GM12891 (cell line): ENCODE data around the gene CGNL1.

Source experiments
- PAX5 ChIP-seq: IDR thresholded peaks from 2 replicates; pipeline ENCODE4 v1.6.1; 2011; ENCODE audit warnings: low read length, moderate library complexity, mild to moderate bottlenecking; ENCODE audit not compliant: insufficient read depth, severe bottlenecking
- POLR2A ChIP-seq: IDR thresholded peaks from 2 replicates; pipeline ENCODE4 v1.6.1; 2011; ENCODE audit warnings: low read depth, low read length, control low read depth
- POLR2AphosphoS5 ChIP-seq: IDR thresholded peaks from 2 replicates; pipeline ENCODE4 v1.6.1; 2011; ENCODE audit warnings: low read depth, low read length, control low read depth
- POU2F2 ChIP-seq: IDR thresholded peaks from 2 replicates; pipeline ENCODE4 v1.6.1; 2011; ENCODE audit warnings: low read depth, mild to moderate bottlenecking, control low read depth, low read length, moderate library complexity
- TAF1 ChIP-seq: IDR thresholded peaks from 2 replicates; pipeline ENCODE4 v1.6.1; 2011; ENCODE audit warnings: low read depth, low read length, control low read depth

GRCh38 chr15:57572468-57572867 is 196.2 kb downstream of the CGNL1 start:
- TF ChIP-seq POLR2AphosphoS5 (no peak), POLR2A (no peak), TAF1 (no peak), PAX5 (no peak), POU2F2 (no peak)
